Measurements from ENCODE around the gene CADPS2. TPM values are rescaled to one million over a fixed set of nuclear protein-coding genes. Genes with fewer than 3 reads are reported as not detected.

The CADPS2 gene
- total RNA-seq, 1 donor from 2014 or later: 6.4 TPM

GRCh38 chr7:122706836-122707235 lies 179.4 kb downstream of the CADPS2 start:
- Histone ChIP-seq H3K27ac (ENCODE audit: low read depth, low read length) (no peak overlapping the region), H3K27me3 (ENCODE audit: insufficient read depth, low read length) (no peaks in the 10 kb centered on the region), H2AFZ (ENCODE audit: low read depth, low read length) (no peak overlapping the region), H3K36me3 (ENCODE audit: insufficient read depth, low read length) (no peaks in the 10 kb centered on the region), H3K4me1 (ENCODE audit: insufficient read depth, low read length) (no peaks in the 10 kb centered on the region), H4K20me1 (ENCODE audit: insufficient read depth, low read length) (no peaks in the 10 kb centered on the region), H3K9ac (ENCODE audit: low read length) (no peak overlapping the region), H3K79me2 (ENCODE audit: insufficient read depth, low read length) (no peaks in the 10 kb centered on the region), H3K4me2 (ENCODE audit: low read length) (no peak overlapping the region), H3K4me3 (ENCODE audit: insufficient read depth, low read depth, low read length) (no peak overlapping the region), H3K9me3 (ENCODE audit: insufficient read depth, low read depth, low read length) (no peaks in the 10 kb centered on the region)
- FAIRE-seq (no peak), DNase-seq (ENCODE audit: low read depth) (no peak)
- Mint-ChIP-seq H3K27ac (ENCODE audit: unreplicated experiment) (no peak overlapping the region), H3K4me1 (ENCODE audit: low read depth, unreplicated experiment) (no peaks in the 10 kb centered on the region), H3K27me3 (ENCODE audit: low read depth, unreplicated experiment) (no peaks in the 10 kb centered on the region), H3K36me3 (ENCODE audit: low read depth, unreplicated experiment) (no peaks in the 10 kb centered on the region), H3K4me3 (ENCODE audit: unreplicated experiment) (no peak overlapping the region), H3K9me3 (ENCODE audit: unreplicated experiment) (peaks cover 2% of the 10 kb centered on the region)
- TF ChIP-seq CTCF (IDR thresholded peaks at IDR 0.05; ENCODE audit: insufficient read depth, low read depth, low read length) (no peak), EZH2 (IDR thresholded peaks at IDR 0.05; ENCODE audit: insufficient read depth, low read length) (no peak)

- Histone ChIP-seq H3K36me3 (ENCODE audit: insufficient read depth, low read length) (no peaks in the 10 kb centered on the region), H2AFZ (ENCODE audit: low read depth, low read length) (no peak within 1 kb of the TSS), H3K27me3 (ENCODE audit: insufficient read depth, low read length) (no peaks in the 10 kb centered on the region), H3K4me1 (ENCODE audit: insufficient read depth, low read length) (no peaks in the 10 kb centered on the region), H4K20me1 (ENCODE audit: insufficient read depth, low read length) (no peaks in the 10 kb centered on the region), H3K9ac (ENCODE audit: low read length) (no peak within 1 kb of the TSS), H3K4me2 (ENCODE audit: low read length) (no peak within 1 kb of the TSS), H3K4me3 (ENCODE audit: insufficient read depth, low read depth, low read length) (no peak within 1 kb of the TSS), H3K27ac (ENCODE audit: low read depth, low read length) (no peak within 1 kb of the TSS), H3K79me2 (ENCODE audit: insufficient read depth, low read length) (no peaks in the 10 kb centered on the region), H3K9me3 (ENCODE audit: insufficient read depth, low read depth, low read length) (no peaks in the 10 kb centered on the region)
- TF ChIP-seq EZH2 (IDR thresholded peaks at IDR 0.05; ENCODE audit: insufficient read depth, low read length) (no peak), CTCF (IDR thresholded peaks at IDR 0.05; ENCODE audit: insufficient read depth, low read depth, low read length) (no peak)
- FAIRE-seq (no peak), DNase-seq (ENCODE audit: low read depth) (no peak)
- Mint-ChIP-seq H3K36me3 (ENCODE audit: low read depth, unreplicated experiment) (no peaks in the 10 kb centered on the region), H3K27me3 (ENCODE audit: low read depth, unreplicated experiment) (no peaks in the 10 kb centered on the region), H3K27ac (ENCODE audit: unreplicated experiment) (no peak within 1 kb of the TSS), H3K9me3 (ENCODE audit: unreplicated experiment) (peaks cover 2% of the 10 kb centered on the region), H3K4me3 (ENCODE audit: unreplicated experiment) (no peak within 1 kb of the TSS), H3K4me1 (ENCODE audit: low read depth, unreplicated experiment) (no peaks in the 10 kb centered on the region)
Measured at GRCh38 chr7:122702872-122703510, 183.3 kb downstream of the CADPS2 start, which contains the start of gene RNF148. Gene RNF148 (minus strand): TSS chr7:122702922. CDS start chr7:122702750, 172 bp downstream.

- DNase-seq (ENCODE audit: low read depth) (no peak), FAIRE-seq (no peak)
- peaks cover 2% of the 10 kb centered on the region for H3K9me3 Mint-ChIP-seq (ENCODE audit: unreplicated experiment)
- H3K4me3 Mint-ChIP-seq (ENCODE audit: unreplicated experiment): no peak within 1 kb of the TSS
- H3K27me3 Mint-ChIP-seq (ENCODE audit: low read depth, unreplicated experiment): no peaks in the 10 kb centered on the region
- no peaks in the 10 kb centered on the region for H3K36me3 Mint-ChIP-seq (ENCODE audit: low read depth, unreplicated experiment)
- no peak for TF ChIP-seq EZH2 (IDR thresholded peaks at IDR 0.05; ENCODE audit: insufficient read depth, low read length)
- no peak for TF ChIP-seq CTCF (IDR thresholded peaks at IDR 0.05; ENCODE audit: insufficient read depth, low read depth, low read length)
- Histone ChIP-seq H3K9me3 (ENCODE audit: insufficient read depth, low read depth, low read length) (no peaks in the 10 kb centered on the region), H3K36me3 (ENCODE audit: insufficient read depth, low read length) (no peaks in the 10 kb centered on the region), H3K4me3 (ENCODE audit: insufficient read depth, low read depth, low read length) (no peak within 1 kb of the TSS), H3K79me2 (ENCODE audit: insufficient read depth, low read length) (no peaks in the 10 kb centered on the region), H2AFZ (ENCODE audit: low read depth, low read length) (no peak within 1 kb of the TSS), H4K20me1 (ENCODE audit: insufficient read depth, low read length) (no peaks in the 10 kb centered on the region), H3K9ac (ENCODE audit: low read length) (no peak within 1 kb of the TSS), H3K4me1 (ENCODE audit: insufficient read depth, low read length) (no peaks in the 10 kb centered on the region), H3K4me2 (ENCODE audit: low read length) (no peak within 1 kb of the TSS), H3K27ac (ENCODE audit: low read depth, low read length) (no peak within 1 kb of the TSS), H3K27me3 (ENCODE audit: insufficient read depth, low read length) (no peaks in the 10 kb centered on the region)
- no peaks in the 10 kb centered on the region for H3K4me1 Mint-ChIP-seq (ENCODE audit: low read depth, unreplicated experiment)
- no peak within 1 kb of the TSS for H3K27ac Mint-ChIP-seq (ENCODE audit: unreplicated experiment)
Measured at GRCh38 chr7:122699017-122699416, 187.2 kb downstream of the CADPS2 start, which contains the start of gene RNF133. Gene RNF133 (minus strand): TSS chr7:122699117. CDS start chr7:122698918, 199 bp downstream.
